Adipocyte (in vitro differentiated cells): Measurements from ENCODE around the gene ATP4A.
A peak's percentile ranks its signal among the peaks of the same experiment; 100 is the strongest.

ENCODE experiments used
- DNase-seq: peaks from one replicate; pipeline ENCODE4 v3.0.0-alpha.2; 2015; ENCODE audit warnings: low read depth
- H3K27me3 ChIP-seq: replicated peaks from 2 replicates; pipeline ENCODE4 v1.7.0; 2013; ENCODE audit warnings: mild to moderate bottlenecking, low read length, moderate library complexity; ENCODE audit not compliant: control insufficient read depth, insufficient read depth
- H3K36me3 ChIP-seq: 2 replicates; pipeline ENCODE4 v1.7.0; 2013; ENCODE audit warnings: low read length, mild to moderate bottlenecking, moderate library complexity; ENCODE audit not compliant: control insufficient read depth, insufficient read depth, severe bottlenecking
- H3K4me1 ChIP-seq: 2 replicates; pipeline ENCODE4 v1.7.0; 2013; ENCODE audit warnings: mild to moderate bottlenecking, low read length, moderate library complexity; ENCODE audit not compliant: control insufficient read depth, insufficient read depth
- H3K4me3 ChIP-seq: 2 replicates; pipeline ENCODE4 v1.7.0; 2013; ENCODE audit warnings: mild to moderate bottlenecking, low read length, moderate library complexity
- H3K9ac ChIP-seq: 2 replicates; pipeline ENCODE4 v1.7.0; 2013; ENCODE audit warnings: mild to moderate bottlenecking, low read length, moderate library complexity
- H3K9me3 ChIP-seq: 2 replicates; pipeline ENCODE4 v1.7.0; 2013; ENCODE audit warnings: mild to moderate bottlenecking, low read length, moderate library complexity; ENCODE audit not compliant: control insufficient read depth

ATP4A gene

GRCh38 chr19:35533201-35533821, 30.1 kb downstream of the ATP4A start, which contains the start of gene GAPDHS:
GAPDHS (plus strand) TSS chr19:35533456; CDS start chr19:35533528, 72 bp downstream.
- H3K9me3 ChIP-seq = no peaks in the 10 kb centered on the region
- DNase-seq = no peak
- peak within 1 kb of the TSS; percentile 52 for H3K4me3 ChIP-seq
- peaks cover 10% of the 10 kb centered on the region for H3K4me1 ChIP-seq
- no peak within 1 kb of the TSS for H3K9ac ChIP-seq
- no peaks in the 10 kb centered on the region for H3K36me3 ChIP-seq
- H3K27me3 ChIP-seq = peaks cover 2% of the 10 kb centered on the region

- Histone ChIP-seq H3K4me3 (no peak overlapping the region), H3K4me1 (peaks cover 16% of the 10 kb centered on the region), H3K9me3 (no peaks in the 10 kb centered on the region), H3K9ac (no peak overlapping the region), H3K27me3 (peaks cover 2% of the 10 kb centered on the region), H3K36me3 (no peaks in the 10 kb centered on the region)
- no peak for DNase-seq
Observed at GRCh38 chr19:35531291-35531690, 32.2 kb downstream of the ATP4A start.

- no peaks in the 10 kb centered on the region for H3K36me3 ChIP-seq
- H3K4me1 ChIP-seq = peaks cover 16% of the 10 kb centered on the region
- H3K27me3 ChIP-seq = peaks cover 8% of the 10 kb centered on the region
- H3K9me3 ChIP-seq = no peaks in the 10 kb centered on the region
- H3K9ac ChIP-seq = no peak overlapping the region
- DNase-seq = no peak
- H3K4me3 ChIP-seq = no peak overlapping the region
Observed at GRCh38 chr19:35529241-35530218, 33.9 kb downstream of the ATP4A start.

- no peaks in the 10 kb centered on the region for H3K36me3 ChIP-seq
- DNase-seq = peak; percentile 57
Observed at GRCh38 chr19:35528218-35529038, 35.0 kb downstream of the ATP4A start, which contains the start of gene SBSN. SBSN (minus strand) TSS chr19:35528311; CDS start chr19:35528281, 30 bp downstream.

GRCh38 chr19:35525873-35526272, 37.6 kb downstream of the ATP4A start:
- Histone ChIP-seq H3K9me3 (no peaks in the 10 kb centered on the region), H3K36me3 (no peaks in the 10 kb centered on the region), H3K4me1 (peaks cover 6% of the 10 kb centered on the region), H3K27me3 (peaks cover 10% of the 10 kb centered on the region), H3K9ac (no peak overlapping the region), H3K4me3 (no peak overlapping the region)
- DNase-seq = no peak

More at GRCh38 chr19:35528218-35529038, 35.0 kb downstream of the ATP4A start, which contains the start of gene SBSN:
- Histone ChIP-seq H3K4me1 (peaks cover 7% of the 10 kb centered on the region), H3K9ac (no peak within 1 kb of the TSS), H3K4me3 (no peak within 1 kb of the TSS), H3K27me3 (peaks cover 10% of the 10 kb centered on the region), H3K9me3 (no peaks in the 10 kb centered on the region)

- Histone ChIP-seq H3K9ac (no peak overlapping the region), H3K4me1 (peaks cover 6% of the 10 kb centered on the region), H3K36me3 (no peaks in the 10 kb centered on the region), H3K4me3 (no peak overlapping the region), H3K9me3 (no peaks in the 10 kb centered on the region), H3K27me3 (peaks cover 10% of the 10 kb centered on the region)
- no peak for DNase-seq
Observed at GRCh38 chr19:35524181-35524837, 39.1 kb downstream of the ATP4A start.

GRCh38 chr19:35522745-35523327, 40.6 kb downstream of the ATP4A start:
- Histone ChIP-seq H3K4me1 (peaks cover 11% of the 10 kb centered on the region), H3K27me3 (peaks cover 10% of the 10 kb centered on the region)

GRCh38 chr19:35521124-35521743, 42.2 kb downstream of the ATP4A start:
- no peak overlapping the region for H3K4me3 ChIP-seq
- H3K4me1 ChIP-seq = peaks cover 10% of the 10 kb centered on the region
- no peaks in the 10 kb centered on the region for H3K36me3 ChIP-seq
- H3K9ac ChIP-seq = no peak overlapping the region
- H3K27me3 ChIP-seq = peaks cover 10% of the 10 kb centered on the region
- DNase-seq = no peak
- no peaks in the 10 kb centered on the region for H3K9me3 ChIP-seq

More at GRCh38 chr19:35522745-35523327, 40.6 kb downstream of the ATP4A start:
- Histone ChIP-seq H3K36me3 (no peaks in the 10 kb centered on the region), H3K4me3 (no peak overlapping the region), H3K9ac (no peak overlapping the region), H3K9me3 (no peaks in the 10 kb centered on the region)
- DNase-seq = no peak

GRCh38 chr19:35519291-35519690, 44.2 kb downstream of the ATP4A start:
- peak; percentile 8 for DNase-seq
- Histone ChIP-seq H3K9me3 (no peaks in the 10 kb centered on the region), H3K4me3 (no peak overlapping the region), H3K4me1 (peaks cover 13% of the 10 kb centered on the region), H3K27me3 (peaks cover 2% of the 10 kb centered on the region), H3K36me3 (no peaks in the 10 kb centered on the region), H3K9ac (no peak overlapping the region)

GRCh38 chr19:35518313-35518712, 45.1 kb downstream of the ATP4A start:
- Histone ChIP-seq H3K4me1 (peaks cover 23% of the 10 kb centered on the region), H3K36me3 (no peaks in the 10 kb centered on the region), H3K27me3 (no peaks in the 10 kb centered on the region), H3K4me3 (no peak overlapping the region), H3K9ac (peak overlapping the region; percentile 67), H3K9me3 (no peaks in the 10 kb centered on the region)
- peak; percentile 92 for DNase-seq
